ENCODE data around the gene CCN5. TPM values are rescaled to one million over a fixed set of nuclear protein-coding genes. Genes with fewer than 3 reads are reported as not detected.

The CCN5 gene
- total and polyA plus RNA-seq, 2 of the 13 experiments (the other 11 are each of a cell fraction or from before 2014, with no cell fraction given) = 0.12 TPM; not detected in 1

- TF ChIP-seq ZNF883 (CRISPR knock-in tag; IDR thresholded peaks at IDR 0.05; ENCODE audit: not compliant biosample characterization) (no peak), MAFK (conservative IDR thresholded peaks at IDR 0.05 in 1 of 2, IDR thresholded peaks at IDR 0.05 in 1 of 2; ENCODE audit: low read length in 2 of 2) (peak in 1 of 2 experiments; percentile 20; a peak in 2 of 4 replicates), PITX1 (CRISPR knock-in tag; IDR thresholded peaks at IDR 0.05) (peak; percentile 37; the same call in 1 of the 2 replicates), ZNF747 (CRISPR knock-in tag; IDR thresholded peaks at IDR 0.05; ENCODE audit: borderline replicate concordance) (no peak), MYC (CRISPR knock-in tag; IDR thresholded peaks at IDR 0.05; ENCODE audit: borderline replicate concordance) (no peak), HHEX (CRISPR knock-in tag; IDR thresholded peaks at IDR 0.05) (no peak), NCOA2 (CRISPR knock-in tag; IDR thresholded peaks at IDR 0.05) (peak; percentile 41; the same call in 1 of the 2 replicates), ZNF605 (CRISPR knock-in tag; IDR thresholded peaks at IDR 0.05) (peak; percentile 43; the same call in 1 of the 2 replicates), ZNF296 (CRISPR knock-in tag; conservative IDR thresholded peaks at IDR 0.05) (no peak), U2AF2 (IDR thresholded peaks at IDR 0.05; ENCODE audit: low read depth, low read length) (no peak), HNRNPUL1 (IDR thresholded peaks at IDR 0.05; ENCODE audit: low read depth, low read length) (no peak), ZKSCAN8 (CRISPR knock-in tag; IDR thresholded peaks at IDR 0.05; ENCODE audit: borderline replicate concordance) (0 out of 2 replicates have a peak, but pooled peaks have one; percentile 24), SALL1 (CRISPR knock-in tag; IDR thresholded peaks at IDR 0.05) (peak; percentile 59), ADNP (CRISPR knock-in tag; IDR thresholded peaks at IDR 0.05) (no peak), ZGPAT (CRISPR knock-in tag; IDR thresholded peaks at IDR 0.05) (peak; percentile 47; the same call in 1 of the 2 replicates), FOSL2 (CRISPR knock-in tag; IDR thresholded peaks at IDR 0.05) (peak; percentile 43; the same call in 1 of the 2 replicates), ZNF781 (CRISPR knock-in tag; IDR thresholded peaks at IDR 0.05; ENCODE audit: borderline replicate concordance, not compliant biosample characterization) (peak; percentile 59), ZNF138 (CRISPR knock-in tag; IDR thresholded peaks at IDR 0.05; ENCODE audit: low read depth) (0 out of 2 replicates have a peak, but pooled peaks have one; percentile 51), ZBTB25 (CRISPR knock-in tag; IDR thresholded peaks at IDR 0.05) (no peak), ZNF784 (CRISPR knock-in tag; IDR thresholded peaks at IDR 0.05; ENCODE audit: borderline replicate concordance) (no peak), THAP11 (CRISPR knock-in tag; IDR thresholded peaks at IDR 0.05) (peak; percentile 99), ARNTL (CRISPR knock-in tag; IDR thresholded peaks at IDR 0.05) (no peak), ATF1 (CRISPR knock-in tag; IDR thresholded peaks at IDR 0.05) (peak; percentile 79), ZNF577 (CRISPR knock-in tag; IDR thresholded peaks at IDR 0.05; ENCODE audit: borderline replicate concordance, low read depth) (no peak), KAT7 (CRISPR knock-in tag; IDR thresholded peaks at IDR 0.05; ENCODE audit: borderline replicate concordance) (no peak)
- TF ChIP-seq, protein P1, sequence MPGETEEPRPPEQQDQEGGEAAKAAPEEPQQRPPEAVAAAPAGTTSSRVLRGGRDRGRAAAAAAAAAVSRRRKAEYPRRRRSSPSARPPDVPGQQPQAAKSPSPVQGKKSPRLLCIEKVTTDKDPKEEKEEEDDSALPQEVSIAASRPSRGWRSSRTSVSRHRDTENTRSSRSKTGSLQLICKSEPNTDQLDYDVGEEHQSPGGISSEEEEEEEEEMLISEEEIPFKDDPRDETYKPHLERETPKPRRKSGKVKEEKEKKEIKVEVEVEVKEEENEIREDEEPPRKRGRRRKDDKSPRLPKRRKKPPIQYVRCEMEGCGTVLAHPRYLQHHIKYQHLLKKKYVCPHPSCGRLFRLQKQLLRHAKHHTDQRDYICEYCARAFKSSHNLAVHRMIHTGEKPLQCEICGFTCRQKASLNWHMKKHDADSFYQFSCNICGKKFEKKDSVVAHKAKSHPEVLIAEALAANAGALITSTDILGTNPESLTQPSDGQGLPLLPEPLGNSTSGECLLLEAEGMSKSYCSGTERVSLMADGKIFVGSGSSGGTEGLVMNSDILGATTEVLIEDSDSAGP (CRISPR knock-in tag; IDR thresholded peaks at IDR 0.05; ENCODE audit: borderline replicate concordance) = peak; percentile 24; the same call in 1 of the 2 replicates
These were observed 21.2 kb downstream of the CCN5 start (continued) for GRCh38 chr20:44736170-44737021.
